ENCODE data around the gene PLB1. TPM values are rescaled to one million over a fixed set of nuclear protein-coding genes. Genes with fewer than 3 reads are reported as not detected.
A peak's percentile ranks its signal among the peaks of the same experiment; 100 is the strongest.

The PLB1 gene
- total RNA-seq, 1 donor from 2014 or later, result 1.9 TPM

DNA sequence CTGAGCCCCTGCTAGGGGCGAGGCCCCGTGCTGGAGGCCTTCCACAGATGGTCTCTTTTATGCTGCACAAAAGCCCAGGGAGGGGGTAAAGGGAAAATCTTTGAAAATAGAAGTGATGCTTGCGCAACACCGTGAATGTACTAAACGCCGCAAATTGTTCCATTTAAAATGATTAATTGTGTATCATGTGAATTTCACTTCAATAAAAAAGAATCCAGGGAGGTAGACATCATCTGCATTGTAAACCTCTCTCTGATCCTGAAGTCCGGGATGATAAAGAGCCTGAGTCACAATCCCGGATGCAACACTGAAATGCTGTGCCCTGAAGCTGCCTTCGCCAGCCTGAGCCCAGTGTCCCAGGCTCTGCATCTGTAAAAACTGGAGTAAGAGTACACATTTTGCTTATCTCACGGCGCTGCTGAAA, 148.1 kb downstream of the PLB1 start:
- peak; percentile 91 for DNase-seq (ENCODE audit: low spot score)

DNA sequence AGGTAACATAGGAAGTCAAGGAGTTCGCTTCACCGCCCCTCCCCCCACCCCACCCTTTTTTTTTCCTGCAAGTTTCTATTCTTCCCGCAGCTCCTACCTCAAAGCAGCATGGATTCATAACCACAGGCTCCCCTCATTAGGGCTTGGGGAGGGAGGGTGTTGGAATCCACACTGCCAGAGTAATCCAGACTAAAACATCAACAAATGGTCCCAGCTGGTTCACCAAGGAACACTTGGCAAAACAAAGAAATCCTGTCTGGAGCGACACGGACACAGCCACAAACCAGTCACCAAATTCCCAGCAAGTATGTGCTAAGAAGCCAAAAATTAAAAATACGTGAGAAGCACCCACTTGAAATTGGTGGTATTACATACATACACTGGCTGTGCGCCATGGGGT, 148.9 kb downstream of the PLB1 start:
- no peak for DNase-seq (ENCODE audit: low spot score)

DNA sequence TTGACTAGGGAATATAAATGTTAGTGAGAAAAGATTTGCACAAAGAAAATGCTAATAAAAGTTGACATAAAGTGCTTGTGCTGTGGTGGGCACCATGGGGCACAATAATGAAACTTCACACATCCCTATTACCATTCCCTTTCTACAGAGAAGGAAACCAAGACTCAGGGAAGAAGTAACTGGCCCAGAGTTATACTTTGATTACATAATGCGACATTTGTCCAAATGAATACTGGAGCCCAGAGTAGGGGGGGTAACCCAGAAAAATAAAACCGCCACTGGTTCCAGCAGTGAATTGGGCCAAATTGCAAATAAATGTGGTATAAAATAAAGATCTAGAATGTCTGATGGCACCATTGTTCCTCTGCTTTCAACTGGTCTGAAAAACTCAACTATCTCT, 149.7 kb downstream of the PLB1 start:
- DNase-seq (ENCODE audit: low spot score), result no peak

DNA sequence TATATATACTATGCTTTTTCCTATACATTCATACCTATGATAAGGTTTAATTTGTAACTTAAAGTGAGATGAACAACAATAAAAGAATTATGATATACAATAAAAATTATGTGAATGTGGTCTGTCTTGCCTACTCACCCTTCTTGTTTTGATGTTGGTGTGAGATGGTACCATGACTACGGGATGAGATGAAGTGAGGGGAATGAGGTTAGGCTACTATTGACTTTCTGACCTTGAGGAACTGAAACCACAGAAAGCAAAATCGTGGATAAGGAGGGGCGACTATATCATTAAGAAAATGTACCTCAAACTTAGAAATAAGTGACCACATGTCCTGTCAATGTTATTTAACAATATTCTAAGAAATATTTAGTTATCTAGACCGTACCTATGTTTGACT, 151.8 kb downstream of the PLB1 start:
- no peak for DNase-seq (ENCODE audit: low spot score)

DNA sequence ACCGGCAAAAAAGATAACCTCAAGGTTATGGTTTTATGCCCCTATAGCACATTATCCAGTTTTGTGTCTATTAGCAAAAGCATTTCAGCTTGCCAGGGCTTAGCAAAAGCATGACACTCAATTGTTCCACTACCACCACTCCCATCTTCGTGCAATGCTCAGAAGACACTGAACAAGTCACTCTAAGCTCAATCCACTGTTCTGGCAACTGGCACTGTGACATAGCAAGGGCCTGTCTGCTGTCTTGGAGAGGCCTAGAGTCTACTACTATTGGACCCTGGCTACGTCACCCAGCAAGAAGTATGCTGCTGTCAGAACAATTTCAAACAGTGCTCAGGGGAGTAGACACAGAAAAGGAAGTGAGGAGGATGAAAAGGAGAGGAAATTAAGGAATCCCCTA, 152.3 kb downstream of the PLB1 start:
- peak; percentile 45 for DNase-seq (ENCODE audit: low spot score)

DNA sequence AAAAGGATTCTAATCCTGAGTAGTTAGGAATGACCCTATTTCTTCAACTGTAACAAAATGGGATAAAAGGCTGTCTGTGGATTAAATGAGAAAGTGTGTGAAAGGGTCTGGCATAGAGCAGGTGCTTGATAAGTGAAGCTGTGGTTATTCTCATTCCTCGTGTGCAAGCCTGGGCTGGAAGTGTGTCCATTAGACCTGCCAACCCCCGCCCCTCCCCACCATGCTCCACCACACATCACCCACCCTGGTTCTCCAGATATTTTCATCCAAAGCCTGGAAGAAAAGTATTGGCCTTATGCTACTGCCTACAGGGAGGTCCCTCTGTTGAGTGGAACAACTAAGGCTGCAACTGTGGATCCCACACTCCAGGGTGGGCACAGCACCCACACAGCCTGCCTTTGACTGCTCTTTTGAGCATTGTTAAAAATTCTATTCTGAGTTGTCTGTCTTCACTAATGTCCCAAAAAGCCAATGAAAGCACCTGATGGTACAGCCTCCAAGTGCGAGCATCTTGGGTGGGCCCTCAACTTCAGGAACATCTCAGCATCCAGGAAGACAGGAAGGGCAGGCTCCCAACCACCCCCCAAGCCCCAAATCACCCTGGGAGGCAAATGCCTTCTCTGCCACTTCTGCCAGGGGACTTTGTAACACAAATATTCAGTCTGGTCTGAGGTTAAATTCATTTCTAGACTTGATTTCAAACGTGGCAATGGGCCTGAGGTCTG, 153.0 kb downstream of the PLB1 start:
- DNase-seq (ENCODE audit: low spot score), result no peak

DNA sequence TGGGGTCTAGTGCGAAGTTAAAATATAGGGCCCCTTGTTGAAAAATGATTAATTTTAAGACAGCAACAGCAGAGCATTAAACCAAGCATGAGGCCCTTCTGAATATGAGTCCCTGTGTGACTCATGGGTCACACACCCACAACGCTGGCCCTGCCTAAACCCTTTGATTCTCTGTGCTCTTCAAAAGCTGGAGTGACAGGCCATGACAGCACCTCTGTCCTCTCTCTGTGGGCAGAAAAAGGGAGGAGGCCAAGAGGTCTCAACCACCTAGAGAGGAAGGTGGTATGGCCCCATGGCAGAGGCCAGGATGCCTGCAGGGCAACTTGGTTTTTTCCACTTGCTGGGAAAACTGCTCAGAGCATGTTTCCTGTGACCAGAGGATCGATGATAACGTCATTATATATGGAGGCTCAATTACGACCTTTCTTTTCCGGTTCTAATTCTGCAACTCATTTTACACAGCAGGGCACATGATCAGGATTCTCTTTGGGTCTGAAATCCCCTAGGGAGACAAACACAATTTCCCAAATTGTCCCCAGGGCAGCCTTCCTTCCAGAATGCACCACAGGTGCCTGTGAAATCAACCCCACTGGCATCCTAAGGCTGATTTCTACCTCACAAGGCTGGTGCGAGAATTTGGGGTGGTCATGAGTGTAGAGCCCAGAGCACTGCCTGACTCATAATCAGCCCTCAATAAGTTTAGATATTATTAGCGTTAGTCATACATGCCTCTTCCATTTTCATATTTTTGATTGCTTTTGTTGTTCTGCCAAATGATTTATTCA, 153.8 kb downstream of the PLB1 start:
- DNase-seq (ENCODE audit: low spot score), result no peak

DNA sequence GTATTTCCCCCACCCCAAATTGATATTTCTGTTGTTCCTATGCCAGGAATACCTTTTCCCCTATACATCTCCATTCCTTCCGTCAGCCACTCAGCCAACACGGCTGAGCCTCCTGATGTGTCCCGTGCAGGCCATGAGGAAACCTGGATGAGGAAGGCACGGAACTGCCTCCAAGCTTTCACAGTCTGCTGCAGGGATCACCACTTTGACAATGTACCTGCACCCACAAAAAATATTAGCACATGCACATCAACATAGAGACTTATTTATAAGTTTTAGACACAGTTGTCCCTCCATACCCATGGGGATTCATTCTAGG, 154.4 kb downstream of the PLB1 start:
- DNase-seq (ENCODE audit: low spot score), result no peak

DNA sequence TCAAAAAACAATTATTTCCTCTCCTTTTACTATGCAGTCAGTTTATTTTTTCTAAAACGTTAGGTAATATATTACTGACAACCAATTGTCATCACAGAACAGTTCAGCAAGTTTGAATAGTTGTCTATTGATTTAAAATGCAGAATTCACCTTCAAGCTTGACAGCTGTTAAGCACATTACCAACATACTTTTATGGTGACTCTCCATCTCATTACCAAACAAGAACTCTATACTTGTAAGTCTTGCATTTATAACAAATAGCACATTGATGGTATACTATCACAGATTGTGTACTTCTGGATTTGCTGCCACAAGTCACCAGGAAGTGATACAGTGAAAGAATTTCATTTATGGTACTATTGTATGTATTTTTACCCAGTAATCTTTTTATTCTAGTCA, 156.4 kb downstream of the PLB1 start:
- no peak for DNase-seq (ENCODE audit: low spot score)

DNA sequence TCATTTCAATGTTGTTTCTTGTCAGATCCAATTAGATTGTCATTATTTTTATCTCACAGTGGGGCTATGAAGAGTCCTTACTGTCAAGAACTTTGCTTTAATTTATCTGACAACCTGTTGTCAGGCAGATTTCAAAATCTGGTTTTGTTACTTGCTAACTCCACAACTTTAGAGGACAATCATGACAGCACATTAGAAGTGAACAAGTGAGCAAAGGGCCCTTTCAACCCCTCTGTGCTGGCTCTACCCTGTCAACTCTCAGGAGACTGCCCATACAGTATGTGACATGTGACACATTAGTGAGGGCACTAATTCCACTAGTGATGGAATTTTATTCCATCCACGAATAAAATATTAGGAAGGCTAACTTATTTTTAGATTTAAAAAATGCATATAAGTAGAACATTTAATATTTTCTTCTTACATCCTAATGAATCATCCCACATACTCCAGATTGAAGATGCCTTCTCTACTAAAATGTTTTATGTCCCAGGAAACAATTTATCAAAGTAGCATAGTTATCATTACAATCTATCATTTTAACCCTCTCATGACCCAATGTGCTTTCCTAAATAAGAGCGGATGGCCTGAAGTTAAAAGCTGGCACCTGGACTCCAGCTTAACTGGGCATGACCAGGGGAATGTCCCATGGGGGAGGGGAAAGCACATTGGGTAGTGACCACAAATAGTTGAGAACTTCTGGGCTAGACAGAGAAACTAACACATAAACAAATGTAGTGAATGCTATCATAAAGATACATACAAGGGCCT, 158.2 kb downstream of the PLB1 start:
- no peak for DNase-seq (ENCODE audit: low spot score)

DNA sequence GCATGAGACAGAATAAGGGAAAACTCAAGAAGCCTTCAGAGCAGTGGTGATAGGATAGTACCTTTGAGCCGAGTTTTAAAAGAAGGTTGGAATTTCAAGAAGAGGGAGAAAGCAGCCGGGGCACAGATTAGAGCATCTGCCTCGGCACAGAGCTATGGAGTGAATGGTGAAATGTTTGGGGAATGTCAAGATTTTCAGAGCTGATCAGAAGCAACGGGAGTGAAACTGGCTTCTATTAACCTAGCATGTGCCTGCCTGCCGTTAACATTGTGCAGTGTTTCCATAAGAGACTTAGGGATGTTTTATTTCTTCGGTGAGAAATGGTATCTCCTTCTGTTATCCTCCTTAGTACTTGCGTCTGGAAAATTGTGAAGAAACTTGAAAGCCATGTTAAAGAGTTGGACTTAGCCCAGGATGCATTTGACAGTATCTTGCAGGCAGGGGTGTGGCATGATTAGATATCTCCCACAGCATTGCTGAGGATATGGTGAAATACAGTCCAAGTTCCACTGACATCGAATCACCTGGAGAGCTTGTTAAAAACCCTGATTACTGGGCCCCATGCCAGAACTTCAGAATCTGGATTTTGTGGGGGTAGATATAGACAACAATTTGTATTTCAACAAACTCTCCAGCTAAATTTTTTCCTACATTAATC, 158.9 kb downstream of the PLB1 start:
- DNase-seq (ENCODE audit: low spot score), result peak; percentile 90

DNA sequence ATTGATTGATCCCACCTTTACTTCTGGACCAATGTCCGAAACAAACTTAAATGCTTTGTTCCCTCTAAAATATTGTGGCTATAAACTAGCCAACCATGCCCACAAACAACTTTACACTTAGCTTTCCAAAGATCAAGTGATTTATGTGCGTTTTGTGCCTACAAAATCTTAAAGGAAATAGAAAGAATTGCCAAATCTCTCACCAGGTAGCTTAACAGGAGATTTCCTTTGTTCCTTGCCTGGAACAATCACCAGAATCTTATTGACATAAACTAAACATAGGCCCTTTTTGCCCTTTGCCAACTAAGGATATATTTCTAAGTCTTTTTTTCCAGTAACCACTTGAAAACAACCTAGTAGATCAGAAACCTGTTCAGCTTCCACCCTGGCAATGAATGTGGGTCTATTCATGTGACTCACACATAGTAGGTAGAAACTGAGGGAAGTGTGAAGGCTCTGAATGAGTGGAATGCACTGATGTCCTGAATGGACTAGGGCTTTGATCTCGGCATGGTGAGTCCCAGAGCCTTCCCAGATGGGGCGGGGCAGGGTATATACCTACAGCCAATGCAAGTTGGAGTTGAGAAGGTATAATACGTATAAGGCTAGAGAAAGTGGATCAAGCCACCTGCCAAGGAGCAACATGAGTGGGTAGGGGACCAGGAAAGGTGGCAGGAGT, 161.2 kb downstream of the PLB1 start:
- no peak for DNase-seq (ENCODE audit: low spot score)

DNA sequence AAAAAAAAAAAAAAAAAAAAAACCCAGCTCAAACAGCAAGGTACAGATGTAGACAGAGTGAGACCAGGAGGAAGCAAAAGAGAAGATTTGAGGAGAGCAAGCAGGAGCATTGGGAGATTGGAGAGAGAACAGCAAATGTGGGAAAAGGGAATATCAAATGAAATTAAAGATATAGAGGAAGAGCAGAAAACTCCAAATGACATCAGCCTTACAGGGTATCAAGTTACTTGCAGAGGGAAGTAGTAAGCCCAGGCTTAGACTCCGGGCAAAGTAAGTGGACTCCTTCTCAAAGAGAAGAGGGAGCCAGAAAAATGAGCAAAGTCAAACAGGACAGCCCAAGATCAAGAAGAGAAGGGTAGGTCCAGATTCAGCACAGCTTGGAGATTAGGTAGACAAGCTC, 162.5 kb downstream of the PLB1 start:
- DNase-seq (ENCODE audit: low spot score), result peak; percentile 93

DNA sequence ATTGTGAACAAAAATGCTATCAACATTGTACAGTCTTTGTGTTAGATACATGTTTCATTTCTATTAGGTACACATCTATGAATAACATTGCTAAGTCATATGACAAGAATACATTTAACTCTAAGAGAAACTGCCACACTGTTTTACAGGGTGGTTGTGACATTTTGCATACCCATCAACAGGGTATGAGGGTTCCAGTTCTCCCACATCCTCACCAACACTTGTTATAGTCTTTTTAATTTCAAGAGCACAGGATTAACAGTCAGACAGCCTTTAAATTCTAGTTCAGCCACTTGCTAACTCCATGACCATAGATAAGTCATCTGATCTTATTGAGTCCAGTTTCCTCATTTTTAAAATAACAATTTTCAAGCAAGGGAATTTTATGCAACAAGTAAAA, 163.3 kb downstream of the PLB1 start:
- DNase-seq (ENCODE audit: low spot score), result no peak

DNA sequence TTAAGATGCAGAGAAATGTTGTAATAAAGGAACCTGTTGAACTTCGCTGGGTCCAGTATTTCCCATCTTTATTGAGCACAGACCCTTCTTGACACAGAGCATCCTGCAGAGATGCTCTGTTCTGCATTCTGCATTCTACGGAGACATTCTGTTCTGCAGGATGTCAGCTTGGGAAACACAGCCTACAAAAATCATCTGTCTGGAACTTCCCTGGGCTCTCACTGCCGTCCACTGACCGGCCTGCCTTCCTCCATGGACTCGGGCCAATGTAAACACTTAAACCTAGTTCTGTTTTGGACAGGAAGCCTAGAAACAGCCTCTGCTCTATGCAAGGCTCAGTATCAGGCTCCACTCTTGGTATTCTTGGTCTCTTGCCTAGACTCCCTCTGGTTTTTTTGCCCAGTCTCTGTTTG, 165.7 kb downstream of the PLB1 start:
- DNase-seq (ENCODE audit: low spot score), result peak; percentile 91

DNA sequence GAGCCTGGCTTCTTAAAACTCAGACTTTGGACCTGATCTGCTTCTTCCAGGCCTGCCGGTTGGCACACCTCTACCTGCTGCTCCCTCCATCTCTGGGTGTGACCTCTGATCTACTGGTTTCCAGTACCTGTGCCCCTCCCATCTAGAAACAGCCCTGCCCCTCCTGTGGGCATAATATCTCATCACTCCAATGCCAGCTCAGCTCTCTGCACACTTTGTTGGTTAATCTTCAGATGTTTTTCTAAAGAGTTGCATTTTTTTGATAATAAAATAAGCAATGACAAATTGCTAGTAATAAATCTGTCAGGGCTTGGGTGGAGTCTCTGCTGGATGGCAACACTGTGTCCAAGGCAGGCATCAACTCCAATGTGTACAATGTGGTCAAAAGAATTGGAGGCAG, 166.2 kb downstream of the PLB1 start:
- DNase-seq (ENCODE audit: low spot score), result no peak

DNA sequence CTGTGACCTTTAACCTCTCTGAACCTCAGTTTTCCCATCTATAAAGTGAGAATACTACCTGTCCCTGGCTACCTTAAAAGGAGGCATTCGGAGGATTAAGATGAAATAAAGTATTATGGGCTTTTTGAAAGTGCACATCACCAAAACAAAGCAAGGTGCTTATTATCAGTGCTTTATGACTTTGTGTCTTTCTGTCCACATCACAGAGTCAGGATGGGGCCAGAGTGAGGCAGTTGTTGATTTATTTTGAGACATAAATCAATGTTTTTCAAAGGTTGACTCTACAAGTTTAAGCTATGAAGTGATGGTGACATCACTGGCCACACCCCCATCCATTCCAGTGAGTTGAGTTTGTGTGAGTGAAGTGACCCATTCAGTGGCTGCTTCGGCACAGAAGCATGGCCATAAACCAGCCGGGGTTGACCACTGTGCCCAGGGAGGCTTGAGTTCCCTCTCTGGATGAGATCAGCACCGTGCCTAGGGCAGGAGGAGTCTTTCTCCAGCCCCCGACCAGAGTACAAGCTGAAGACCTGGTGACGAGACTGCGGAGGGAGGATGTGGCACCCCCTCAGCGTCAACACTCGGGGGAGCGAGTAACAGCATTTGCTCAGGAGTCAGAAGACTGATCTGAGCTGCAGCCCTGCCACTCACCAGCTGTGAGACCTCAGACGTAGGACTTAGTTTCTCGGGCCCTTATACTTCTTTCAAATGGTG, 166.8 kb downstream of the PLB1 start:
- peak; percentile 43 for DNase-seq (ENCODE audit: low spot score)

DNA sequence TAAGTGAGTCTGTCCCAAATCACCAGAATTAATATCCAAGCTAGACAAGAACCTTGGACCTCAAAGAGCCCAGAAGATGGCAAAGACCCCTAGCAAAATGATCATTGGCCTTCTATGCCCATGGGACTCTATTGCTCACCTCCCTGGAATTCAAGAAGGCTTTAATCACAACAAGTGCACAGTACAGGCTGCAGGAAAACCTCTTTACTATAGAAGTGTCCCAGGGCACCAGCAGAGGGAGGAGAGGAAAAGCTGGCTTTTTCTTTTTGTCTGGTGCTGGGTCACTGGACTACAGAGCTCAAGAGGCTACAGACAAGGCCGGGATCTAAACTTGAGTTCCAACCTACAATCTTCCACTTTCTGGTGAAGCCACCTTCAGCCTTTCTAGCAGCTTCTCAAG, 167.5 kb downstream of the PLB1 start:
- peak; percentile 32 for DNase-seq (ENCODE audit: low spot score)

DNA sequence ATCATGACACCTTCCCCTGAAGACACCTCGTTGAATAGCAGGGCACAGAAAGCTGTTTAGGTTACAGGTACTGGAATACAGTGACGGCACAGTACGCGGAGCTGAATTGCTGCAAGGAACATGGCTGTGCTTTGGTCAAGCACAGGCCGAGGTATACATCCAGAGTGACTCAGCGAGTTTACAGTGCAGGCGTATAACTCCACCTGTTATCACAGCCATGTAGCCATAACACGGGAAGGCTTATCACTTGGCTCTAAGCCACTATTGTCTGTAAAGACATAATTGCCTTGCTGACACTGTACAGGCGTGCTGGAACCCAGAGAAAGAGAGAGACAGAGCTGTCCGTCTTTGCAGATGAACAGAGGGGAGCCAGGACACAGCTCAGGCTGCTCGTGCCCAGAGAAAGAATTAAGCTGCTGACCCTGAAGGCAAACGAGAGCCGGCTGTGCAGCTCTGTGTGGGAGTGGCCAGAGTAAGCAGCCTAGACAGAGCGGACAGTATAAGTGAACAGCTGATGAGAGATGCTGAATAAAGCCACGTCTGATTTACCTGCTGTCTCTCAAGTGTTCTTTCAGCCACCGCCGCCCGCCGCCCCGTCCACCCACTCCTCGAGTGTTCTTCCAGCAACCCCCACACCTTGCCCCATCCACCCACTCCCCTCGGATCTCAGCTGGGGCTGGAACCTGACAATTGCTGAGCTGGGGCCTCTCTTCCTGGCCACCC, 168.4 kb downstream of the PLB1 start:
- DNase-seq (ENCODE audit: low spot score), result peak; percentile 86

DNA sequence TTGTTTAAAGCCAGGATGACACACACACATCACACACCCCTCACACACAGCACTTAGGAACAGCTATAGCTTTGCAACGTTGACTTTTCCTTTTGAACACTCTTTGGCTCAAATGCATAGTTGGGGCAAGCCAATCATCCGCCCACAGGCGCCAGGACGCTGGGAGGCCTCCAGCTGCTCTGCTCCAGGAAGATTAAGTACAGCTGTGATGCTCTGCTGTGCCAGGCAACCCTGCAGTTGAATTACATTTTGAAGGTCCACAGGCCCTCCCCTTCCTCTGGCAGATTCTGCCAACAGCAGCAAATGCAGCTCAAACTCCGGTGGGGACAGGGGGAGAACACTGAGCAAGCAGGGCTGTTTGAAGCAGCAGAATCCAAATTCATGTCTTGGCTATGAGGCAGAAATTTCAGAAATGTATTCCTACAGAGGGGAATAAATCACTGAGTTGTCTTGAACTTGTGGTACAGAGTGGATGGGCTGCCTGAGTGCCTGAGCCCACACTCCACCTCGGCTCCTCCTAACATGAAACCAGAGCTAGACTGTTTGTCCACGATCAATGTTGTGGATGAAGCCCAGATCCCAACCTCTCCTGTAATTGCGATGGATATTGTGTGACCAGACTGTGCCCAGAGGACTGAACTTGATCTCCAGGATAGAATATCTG, 169.3 kb downstream of the PLB1 start:
- DNase-seq (ENCODE audit: low spot score), result peak; percentile 96
